CD4-positive, alpha-beta T cell treated with Interleukin-15 for 4 hours (primary cell): ENCODE data around the gene LRRC10.
"Not testable (repeated sequence)": the region's sequence is repeated elsewhere in the genome, so short reads cannot be mapped to it uniquely, and the experiment has no call there.

ENCODE experiments used
- DNase-seq: peaks from one replicate; pipeline ENCODE4 v3.0.0-alpha.2; 2020; ENCODE audit warnings: low spot score

LRRC10 gene

GRCh38 chr12:69619050-69619449, 8.3 kb upstream of the LRRC10 start:
- no peak for DNase-seq

GRCh38 chr12:69616025-69616424, 5.3 kb upstream of the LRRC10 start:
- no peak for DNase-seq

- DNase-seq = no peak
Measured at GRCh38 chr12:69613351-69613750, 2.6 kb upstream of the LRRC10 start.

GRCh38 chr12:69610126-69610525, 581 bp downstream of the LRRC10 start:
- no peak for DNase-seq

GRCh38 chr12:69608114-69608513, 2.6 kb downstream of the LRRC10 start:
- DNase-seq = no peak

- DNase-seq = not testable (repeated sequence)
Measured at GRCh38 chr12:69604275-69604674, 6.4 kb downstream of the LRRC10 start.

GRCh38 chr12:69603556-69603955, 7.2 kb downstream of the LRRC10 start:
- DNase-seq = not testable (repeated sequence)

- no peak for DNase-seq
Measured at GRCh38 chr12:69602954-69603353, 7.8 kb downstream of the LRRC10 start.

- DNase-seq = no peak
Measured at GRCh38 chr12:69601962-69602685, 8.6 kb downstream of the LRRC10 start.

- no peak for DNase-seq
Measured at GRCh38 chr12:69600804-69601203, 9.9 kb downstream of the LRRC10 start.

- DNase-seq = no peak
Measured at GRCh38 chr12:69598174-69598753, 12.4 kb downstream of the LRRC10 start.

- DNase-seq = no peak
Measured at GRCh38 chr12:69595689-69596088, 15.0 kb downstream of the LRRC10 start.

GRCh38 chr12:69589082-69589481, 21.6 kb downstream of the LRRC10 start:
- no peak for DNase-seq

GRCh38 chr12:69588527-69588926, 22.2 kb downstream of the LRRC10 start:
- DNase-seq = no peak

GRCh38 chr12:69585189-69586062, 25.3 kb downstream of the LRRC10 start, which contains the start of gene CCT2:
Gene CCT2 (plus strand): TSS chr12:69585459. CDS start chr12:69585522, 63 bp downstream.
- DNase-seq = peak; percentile 95

GRCh38 chr12:69583203-69583602, 27.5 kb downstream of the LRRC10 start:
- no peak for DNase-seq

- DNase-seq = no peak
Measured at GRCh38 chr12:69580074-69580473, 30.6 kb downstream of the LRRC10 start.

- no peak for DNase-seq
Measured at GRCh38 chr12:69579029-69579428, 31.7 kb downstream of the LRRC10 start.

GRCh38 chr12:69578283-69578682, 32.4 kb downstream of the LRRC10 start:
- DNase-seq = no peak

- no peak for DNase-seq
Measured at GRCh38 chr12:69575346-69575745, 35.4 kb downstream of the LRRC10 start.

- DNase-seq = peak; percentile 74
Measured at GRCh38 chr12:69570545-69571399, 39.9 kb downstream of the LRRC10 start.

GRCh38 chr12:69570000-69570516, 40.6 kb downstream of the LRRC10 start:
- DNase-seq = no peak
